Peyer's patch (tissue), 4 donors: ENCODE results near the gene RBM6.
"Not testable (repeated sequence)": the region's sequence is repeated elsewhere in the genome, so short reads cannot be mapped to it uniquely, and the experiment has no call there.

Experiments
- CTCF ChIP-seq, 6 experiments: fragments of 450-650 bp in 4 of 6; fragments of 200-600 bp in 2 of 6; sonication (generic) in 1 of 6; IDR thresholded peaks; one replicate each; pipeline ENCODE4 v1.5.1; 2017 to 2019; ENCODE audit warnings: antibody characterized with exemption in 6 of 6, mild to moderate bottlenecking in 3 of 6, moderate library complexity in 1 of 6
- POLR2A ChIP-seq, 2 donors: fragments of 450-650 bp; IDR thresholded peaks; one replicate each; pipeline ENCODE4 v1.5.1; 2017; ENCODE audit warnings: antibody characterized with exemption in 2 of 2, mild to moderate bottlenecking in 2 of 2, moderate library complexity in 2 of 2

GRCh38 chr3:49932281-49932680, 7.7 kb upstream of the RBM6 start:
- not testable (repeated sequence) for TF ChIP-seq CTCF, POLR2A (IDR thresholded peaks at IDR 0.05)
